Fibroblast of skin of right quadriceps (primary cell): Measurements from ENCODE around the gene TANGO2.

Source experiments
- DNase-seq: peaks from one replicate; pipeline ENCODE4 v3.0.0-alpha.2; 2013

TANGO2 gene

DNA sequence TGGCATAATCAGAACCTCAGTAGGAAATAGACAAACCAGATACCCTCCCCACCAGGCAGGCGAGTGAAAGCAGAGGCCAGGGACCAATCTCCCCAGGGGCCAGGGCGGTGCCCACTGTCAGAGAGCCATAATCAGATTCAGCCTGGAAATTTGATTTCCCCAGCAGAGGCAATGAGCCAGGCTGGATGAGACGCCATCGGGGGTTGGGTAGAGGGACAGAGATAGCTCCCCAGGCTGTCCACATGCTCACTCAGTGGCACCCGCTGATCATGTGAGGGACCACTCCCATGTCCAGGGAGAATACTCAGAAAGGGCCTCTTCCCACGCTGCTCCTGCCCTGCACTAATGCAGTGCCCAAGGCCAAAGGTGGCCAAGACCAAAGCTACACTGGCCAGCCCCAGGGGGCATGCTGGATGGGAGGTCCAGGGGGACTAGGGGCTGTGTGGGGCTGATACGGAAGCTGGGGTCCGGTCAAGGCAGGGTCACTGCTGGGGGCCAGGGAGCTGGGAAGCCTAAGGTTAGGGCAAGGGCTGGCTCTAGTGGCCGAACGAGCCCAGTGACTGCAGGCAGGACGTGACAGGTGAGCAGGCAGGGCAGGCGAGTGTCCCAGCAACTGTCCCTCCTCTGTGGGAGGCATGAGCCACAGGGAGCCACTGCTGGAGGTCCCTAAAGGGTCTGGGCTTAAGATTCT is 24.1 kb upstream of the TANGO2 start:
- no peak for DNase-seq

DNA sequence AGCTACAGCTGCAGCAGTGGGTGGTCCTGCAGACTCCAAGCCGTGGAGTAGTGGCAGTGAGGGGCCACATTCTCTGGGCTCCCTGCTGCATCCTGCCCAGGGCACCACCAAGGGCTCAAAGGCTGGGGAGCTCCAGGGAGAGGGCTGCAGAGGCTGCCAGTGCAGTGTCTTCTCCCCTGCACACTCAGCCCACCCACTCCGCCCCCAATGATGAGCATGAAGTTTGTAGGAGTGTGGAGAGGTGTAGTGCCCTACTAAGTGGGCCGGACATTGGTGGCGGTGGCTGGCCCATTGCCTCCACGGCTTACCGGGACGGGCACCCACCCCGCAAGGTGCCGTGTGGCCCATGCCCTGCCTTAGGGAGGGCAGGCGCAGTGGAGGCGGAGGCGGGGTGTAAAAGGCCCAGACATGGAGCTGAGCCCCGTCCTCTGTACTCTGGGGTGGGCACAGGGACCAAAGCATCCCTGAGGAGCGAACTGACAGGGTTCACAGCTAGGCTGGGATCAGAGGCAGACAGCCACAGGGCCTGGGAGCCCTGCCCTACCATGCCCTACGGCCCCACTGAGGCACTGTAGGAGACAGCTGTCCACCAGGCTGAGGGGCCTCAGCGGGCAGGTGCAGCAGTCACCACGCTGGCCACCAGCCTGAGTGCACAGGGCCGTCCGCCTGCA is 23.2 kb upstream of the TANGO2 start:
- DNase-seq, result no peak

DNA sequence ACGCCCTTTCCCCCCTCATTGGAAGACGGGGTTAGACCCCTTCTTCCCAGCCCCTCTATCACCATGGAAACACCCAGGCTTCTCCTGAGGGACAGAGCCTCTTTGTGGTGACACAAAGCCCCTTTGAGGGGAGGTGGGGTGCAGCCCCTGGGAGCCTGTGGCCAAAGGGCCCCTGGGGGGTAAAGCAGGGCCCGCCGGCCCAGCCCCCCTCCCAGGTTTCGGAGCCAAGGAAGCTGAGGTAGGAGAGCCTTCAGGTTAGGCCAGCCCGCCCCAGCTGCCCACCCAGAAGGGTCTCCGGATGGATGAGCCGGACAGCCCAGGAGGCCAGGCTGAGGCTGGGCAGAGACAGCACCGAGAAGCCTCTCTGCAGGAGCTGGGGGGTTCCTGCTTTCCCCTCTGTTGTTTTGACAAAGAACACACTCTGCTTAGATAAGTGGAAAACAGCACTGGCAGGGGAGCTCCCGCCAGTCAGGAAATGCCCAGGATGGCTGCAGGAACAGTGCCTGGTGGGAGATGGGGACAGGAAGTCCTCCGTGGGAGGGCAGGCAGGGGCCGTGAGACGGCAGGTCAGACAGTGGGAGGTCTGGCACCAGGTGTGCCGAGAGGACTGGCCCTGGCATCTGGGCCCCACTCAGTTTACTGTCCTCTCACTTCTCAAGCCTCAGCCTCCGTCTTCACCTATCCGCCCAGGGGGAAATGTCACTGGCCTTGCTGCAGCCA is 22.5 kb upstream of the TANGO2 start:
- DNase-seq, result no peak

DNA sequence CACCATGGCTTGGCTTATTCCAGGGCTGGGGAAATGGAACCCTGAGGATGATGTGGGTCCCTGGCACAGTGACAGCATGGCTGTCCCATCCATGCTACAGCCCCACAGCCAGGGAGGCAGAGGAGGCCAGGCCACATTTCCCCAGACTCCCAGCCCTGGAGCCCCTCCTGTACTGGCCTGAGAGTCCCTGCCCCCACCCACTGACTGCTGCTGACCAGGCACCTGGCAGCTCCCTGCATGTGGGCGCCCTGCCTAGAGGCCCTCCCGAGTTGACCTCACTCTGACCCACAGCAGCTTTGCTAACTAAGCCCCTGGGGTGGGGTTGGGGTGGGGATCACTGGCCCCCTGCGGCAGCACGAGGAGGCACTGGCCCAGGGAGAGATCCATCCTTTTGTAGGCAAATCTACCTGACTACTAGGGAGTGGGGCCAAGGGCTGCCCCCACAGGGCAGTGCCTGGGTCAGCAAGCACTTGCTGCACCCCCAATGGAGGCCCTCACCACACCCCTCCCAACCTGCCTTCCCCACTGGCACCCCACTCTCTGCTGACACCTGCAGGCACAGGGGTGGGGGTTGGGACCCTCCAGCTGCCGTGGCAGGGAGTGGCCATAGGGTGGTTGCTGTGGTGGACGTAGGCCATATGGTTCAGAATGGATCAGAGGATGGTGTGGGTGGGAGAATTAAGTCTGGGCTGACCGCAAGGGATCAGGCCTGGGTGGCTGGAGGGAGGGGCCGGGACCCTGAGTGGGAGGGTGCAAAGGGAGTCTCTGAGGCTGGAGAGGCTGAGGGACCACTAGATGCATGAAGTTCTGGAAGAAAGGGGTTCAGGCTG is 21.7 kb upstream of the TANGO2 start:
- DNase-seq, result no peak

DNA sequence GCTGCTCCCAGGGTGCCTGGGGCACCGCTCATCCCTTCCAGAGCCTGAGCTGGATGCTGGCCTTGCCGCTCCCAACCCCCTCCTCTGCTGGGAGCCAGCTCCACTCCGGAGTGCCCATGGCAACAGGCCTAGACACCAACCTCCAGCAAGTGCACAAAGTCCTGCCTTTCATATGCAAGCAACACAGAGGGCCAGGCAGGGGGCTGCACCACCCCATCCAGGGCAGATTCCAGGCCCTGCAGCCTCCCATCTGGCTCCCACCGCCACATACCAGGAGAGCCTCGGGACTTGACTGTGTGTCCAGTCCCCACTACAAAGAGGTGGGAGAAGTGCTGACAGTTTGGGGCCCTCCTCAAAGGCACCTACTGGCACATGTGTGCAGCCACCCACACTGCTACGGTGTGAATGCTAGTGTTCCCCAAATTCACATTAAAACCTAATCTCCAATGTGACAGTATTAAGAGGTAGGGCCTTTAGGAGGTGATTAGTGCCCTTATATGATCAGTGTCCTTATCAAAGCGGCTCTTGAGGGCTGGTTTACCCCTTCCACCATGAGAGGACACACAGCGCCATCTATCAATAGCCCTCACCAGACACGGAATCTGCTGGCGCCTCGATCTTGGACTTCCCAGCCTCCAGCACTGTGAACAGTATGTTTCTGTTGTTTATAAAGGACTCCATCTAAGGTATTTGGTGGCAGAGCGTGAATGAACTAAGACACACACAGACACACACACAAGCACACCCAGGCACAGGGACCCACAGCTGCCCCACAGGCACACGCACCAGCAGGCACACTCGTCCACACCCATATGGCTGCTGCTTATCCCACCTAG is 20.4 kb upstream of the TANGO2 start:
- DNase-seq, result no peak

DNA sequence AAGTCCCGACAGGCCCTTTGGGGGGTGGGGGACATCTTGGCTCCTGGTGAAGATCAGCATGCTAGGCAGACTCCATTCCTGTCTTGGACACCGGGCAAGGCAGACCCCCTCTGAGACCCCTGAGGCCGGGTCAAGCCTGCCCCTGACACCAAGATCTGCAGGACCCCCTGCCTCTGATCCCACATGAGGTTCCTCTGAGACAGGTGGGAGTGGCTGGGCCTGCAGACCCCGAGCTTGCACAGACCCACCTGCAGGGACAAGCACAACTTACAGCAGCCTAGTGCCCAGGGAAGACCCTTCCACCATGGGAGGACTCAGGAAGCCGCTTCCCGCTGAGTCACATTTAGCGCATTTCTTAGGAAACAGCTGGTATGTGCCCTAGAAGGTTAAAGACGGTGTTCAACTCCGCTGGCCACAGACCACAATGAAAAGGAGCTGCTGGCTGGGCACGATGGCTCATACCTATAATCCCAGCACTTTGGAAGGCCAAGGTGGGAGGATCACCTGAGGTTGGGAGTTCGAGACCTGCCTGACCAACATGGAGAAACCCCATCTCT is 19.8 kb upstream of the TANGO2 start:
- no peak for DNase-seq

DNA sequence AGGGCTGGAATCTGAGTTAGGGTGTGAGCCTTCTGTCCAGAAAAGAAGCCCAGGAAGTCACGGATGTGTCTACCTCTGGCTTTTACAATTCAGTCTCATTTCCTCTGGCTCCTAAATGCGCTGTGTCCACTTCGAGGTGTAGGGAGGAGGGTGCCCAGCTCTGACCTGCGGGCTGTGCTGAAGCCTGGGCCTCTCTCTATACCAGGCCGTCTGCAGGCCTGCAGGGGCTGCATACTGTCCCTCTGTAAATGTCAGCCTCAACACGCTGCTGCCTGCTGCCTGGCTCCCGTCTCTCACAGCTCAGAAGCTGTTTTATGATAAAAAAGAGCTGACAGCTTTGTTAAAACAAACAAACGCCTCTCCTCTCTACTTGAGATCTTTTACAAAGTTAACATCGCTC is 18.8 kb upstream of the TANGO2 start:
- DNase-seq, result no peak

DNA sequence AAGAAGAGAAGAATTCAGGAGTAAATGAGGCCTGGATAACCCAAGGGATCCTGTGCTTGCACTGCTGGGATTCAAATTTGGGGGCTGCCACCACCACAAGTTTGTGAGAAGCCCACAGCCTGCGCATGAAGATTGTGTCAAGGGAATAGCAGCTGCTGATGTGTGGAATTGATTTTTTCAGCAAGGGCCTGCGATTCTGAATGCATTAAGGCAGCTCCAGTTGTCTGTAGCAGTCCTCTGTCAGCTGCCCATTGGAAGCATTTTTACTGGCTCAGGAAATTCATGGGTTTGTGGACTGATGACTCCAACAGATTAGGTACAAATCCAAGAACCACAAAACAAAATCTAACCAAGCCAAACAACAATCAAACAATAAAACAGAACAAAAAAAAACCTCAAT is 18.3 kb upstream of the TANGO2 start:
- DNase-seq, result no peak

DNA sequence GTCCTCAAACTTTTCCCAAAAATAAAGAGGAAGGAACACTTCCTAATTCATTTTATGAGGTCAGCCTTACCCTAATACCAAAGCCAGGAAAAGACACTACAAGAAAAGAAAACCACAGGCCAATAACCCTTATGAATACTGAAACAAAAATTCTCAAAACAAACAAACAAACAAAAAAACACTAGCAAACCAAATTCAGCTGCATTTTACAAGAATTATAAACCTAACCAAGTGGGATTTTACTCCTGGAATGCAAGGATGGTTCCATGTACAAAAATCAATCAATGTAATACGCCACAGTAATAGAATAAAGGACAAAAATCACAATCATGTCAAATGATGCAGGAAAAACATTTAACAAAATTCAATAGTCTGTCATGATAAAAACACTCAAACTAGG is 17.6 kb upstream of the TANGO2 start:
- no peak for DNase-seq

DNA sequence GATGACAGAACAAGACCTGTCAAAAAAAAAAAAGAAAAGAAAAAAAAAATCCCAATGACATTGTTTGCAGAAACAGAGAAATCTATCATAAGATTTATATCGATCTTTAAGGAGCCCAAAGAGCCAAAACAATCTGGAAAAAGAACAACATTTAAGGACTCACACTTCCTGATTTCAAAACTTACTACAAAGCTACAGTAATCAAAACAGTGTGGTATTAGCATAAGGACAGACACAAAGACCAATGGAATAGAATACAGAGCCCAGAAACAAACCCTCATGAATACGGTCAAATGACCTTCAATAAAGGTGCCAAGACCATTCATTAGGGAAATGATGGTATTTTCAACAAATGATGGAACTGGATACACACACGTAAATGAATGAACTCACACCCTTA is 16.4 kb upstream of the TANGO2 start:
- DNase-seq, result no peak

DNA sequence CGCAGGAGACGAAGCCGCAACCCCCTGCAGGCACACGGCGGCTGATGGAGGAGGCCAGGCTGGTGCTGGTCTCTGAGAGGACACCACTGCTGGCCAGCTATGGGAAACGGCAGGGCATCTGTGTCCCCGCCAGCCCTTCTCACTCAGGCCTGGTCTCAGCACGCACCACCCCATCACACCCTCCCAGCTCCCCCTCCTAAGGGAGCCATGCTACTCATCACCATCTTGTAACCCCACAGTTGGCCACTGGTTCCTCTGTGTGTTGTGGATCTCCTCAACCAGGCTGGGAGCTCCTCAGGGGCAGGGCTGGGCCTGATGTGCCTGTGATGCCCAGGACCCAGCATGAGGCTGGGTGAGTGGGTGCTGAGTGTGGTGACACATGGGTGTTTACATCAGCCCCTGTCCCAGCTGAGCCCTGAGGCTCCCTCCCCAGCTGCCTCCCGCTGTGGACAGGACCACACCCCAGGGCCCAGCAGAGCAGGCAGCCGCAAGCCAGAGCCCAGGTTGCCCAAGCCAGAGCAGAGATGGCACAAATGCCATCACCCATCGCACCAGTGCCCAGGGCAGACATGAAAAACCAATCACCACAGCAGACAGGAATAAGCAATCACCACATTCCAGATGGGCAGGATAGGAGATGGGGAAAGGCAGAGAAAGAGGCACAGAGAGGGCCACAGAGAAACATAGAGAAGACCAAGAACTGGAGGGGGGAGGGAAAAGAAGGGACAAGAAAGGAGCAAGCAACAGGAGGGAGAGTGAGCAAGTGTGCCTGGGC is 12.5 kb upstream of the TANGO2 start:
- no peak for DNase-seq

DNA sequence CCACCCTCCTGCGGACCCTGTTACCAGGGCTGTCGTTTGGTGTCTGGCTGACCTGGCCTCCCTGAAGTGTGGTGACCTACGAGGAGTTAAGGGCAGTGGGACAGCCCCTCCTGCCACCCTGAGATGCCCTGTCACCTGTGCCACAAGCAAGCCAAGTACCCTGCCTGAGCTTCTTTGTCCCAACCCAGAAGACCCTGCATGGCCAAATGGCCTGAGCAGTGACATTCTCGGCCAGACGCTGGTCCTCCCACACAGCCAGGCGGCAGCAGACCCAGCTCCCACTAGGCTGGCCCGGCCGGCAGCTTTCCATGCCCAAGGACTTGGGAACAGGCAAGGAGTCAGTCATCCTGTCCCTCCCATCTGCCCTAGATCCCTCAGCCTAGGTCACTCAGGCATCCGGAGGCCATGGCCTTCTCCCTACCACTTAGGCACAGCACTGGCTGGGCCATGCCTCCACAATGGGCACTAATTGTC is 11.9 kb upstream of the TANGO2 start:
- DNase-seq, result no peak

DNA sequence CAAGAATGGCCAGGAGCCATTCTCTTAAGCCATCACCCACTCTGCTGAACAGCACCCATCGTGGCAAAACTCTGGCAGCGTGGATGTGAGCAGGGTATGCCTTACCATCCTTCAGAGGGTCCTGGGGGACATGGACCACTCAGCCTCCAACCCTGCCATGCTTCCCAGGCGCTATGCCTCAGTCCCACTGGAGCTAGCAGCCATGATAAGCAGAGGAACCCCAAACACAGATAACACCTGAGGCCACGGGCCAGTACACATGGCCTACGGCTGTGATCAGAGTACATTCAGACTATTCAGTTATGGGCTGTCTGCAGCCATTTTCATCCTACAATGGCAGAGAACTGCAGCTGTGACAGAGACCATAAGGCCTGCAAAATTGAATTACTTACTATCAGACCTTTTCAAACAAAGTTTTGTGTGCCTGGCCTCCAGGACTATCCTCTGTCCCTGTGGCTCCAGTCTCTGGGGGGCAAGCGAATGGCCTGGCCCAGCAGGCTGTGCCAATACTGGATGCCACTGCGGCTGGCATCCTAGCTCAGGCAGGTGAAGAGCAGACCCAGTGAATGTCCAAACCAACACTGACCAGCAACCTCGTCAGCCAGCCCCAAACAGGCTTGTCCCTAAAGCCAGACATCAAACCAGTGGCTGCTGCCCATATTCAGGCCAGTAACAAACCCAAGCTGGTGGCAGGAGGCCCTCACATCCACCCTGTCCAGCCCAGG is 11.2 kb upstream of the TANGO2 start:
- DNase-seq, result no peak

DNA sequence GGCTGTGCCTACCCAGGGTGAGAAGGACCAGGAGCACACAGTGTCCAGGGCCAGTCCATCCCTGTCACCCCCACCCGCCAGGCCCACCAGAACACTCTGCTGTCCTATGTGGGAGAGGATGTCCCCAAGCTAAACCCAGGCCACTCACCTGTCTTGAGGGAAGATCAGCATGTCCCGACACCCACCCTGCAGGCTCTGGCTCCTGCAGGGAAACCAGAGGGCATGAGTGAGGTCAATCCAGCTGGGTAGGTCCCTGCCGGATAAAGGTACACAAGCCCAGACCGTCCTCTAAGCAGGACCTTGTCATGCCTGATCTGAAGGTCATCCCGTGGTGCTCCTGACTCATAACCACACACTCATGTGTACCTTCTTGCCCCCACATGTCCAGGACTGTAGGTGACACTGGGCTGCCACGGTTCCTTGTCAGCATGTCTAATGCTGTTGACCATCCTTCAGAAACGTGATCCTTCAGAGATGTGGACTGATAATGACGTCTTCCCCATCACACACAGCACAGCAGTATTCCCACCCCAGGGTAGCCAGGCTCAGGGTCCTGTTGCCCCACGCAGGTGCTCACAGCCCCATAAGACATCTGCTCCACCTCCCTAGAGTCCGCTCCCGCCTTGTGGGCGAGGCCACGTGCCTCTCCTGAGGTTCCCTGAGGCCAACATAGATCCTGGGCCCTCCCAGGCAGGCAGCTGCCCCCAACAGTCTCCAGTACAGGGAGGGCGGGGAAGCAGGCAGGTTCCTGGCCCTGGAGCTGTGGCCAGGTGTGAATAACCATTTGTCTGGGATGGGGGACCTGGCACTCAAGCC is 10.4 kb upstream of the TANGO2 start:
- no peak for DNase-seq

DNA sequence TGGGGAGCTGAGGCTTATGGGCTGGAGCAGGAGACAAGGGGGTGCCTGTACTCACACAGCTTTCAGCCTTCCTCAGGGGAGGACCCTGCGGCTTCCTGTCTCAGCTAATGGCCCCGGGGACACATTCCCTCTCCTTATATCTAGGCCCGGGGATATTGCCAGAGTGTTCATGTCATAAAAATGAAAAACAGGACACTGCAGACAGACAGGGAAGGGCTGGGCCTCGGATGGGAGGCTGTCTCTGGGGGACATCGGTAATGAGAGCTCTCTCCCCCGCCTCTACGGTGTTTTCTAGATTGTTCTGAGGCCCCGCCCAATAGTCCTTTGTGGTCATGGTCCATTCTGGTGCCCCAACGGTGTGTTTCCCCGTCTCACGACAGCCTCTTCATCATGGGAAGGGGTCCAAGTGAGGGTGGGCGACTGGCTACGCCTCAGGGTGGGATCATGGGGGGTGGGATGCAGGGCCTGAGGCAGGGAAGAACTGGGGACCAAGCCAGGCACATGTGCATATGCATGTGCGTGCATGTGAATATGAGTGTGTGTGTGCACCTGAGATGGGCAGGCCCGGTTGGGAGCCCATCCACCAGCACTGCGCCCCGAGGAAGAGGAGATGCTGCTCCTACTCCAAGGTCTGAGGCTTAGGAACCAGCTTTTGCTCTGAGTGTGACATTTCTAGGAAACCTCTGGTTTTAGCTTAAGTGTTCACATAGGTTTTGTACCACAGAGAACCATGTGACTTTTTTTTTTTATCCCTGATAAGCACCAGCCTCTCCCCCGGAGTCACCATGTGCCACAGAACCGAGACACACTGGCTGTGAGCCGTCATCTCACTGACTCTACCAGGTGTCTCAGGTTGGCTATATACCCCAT is 9.6 kb upstream of the TANGO2 start:
- no peak for DNase-seq

DNA sequence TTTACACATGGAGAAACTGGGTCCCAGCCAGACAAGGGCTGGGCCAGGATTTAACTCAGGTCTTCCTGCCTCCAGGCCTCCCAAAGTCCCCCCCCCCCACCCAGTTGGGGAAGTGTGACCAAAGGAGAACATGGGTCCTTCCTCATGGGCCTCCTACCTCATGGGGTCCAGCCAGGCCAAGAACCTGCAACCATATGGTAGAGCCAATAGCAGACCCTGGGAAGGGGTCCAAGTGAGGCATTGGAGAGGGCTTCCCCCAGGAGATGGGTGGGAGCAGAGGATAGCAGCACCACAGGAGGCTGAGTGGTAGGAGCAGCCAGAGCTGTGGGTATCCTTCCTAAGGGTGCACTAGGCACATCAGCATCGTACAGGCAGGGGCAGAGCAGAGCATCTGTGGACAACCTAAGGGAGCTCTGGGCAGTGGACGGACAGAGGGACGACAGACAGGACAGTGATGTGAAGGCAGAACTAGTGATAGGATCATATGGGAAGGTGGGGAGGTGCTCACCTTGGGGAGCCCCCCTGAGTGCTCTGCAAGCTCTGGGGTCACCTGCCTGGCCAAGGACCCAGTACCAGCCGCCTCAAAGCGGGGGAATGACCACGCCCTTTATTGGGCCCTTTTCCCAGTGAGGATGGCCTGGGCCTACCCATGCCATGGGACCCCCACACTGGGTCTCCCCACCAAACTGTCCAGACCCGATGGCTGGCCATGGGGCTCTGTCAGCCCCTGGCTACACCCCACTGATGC is 8.7 kb upstream of the TANGO2 start:
- no peak for DNase-seq

DNA sequence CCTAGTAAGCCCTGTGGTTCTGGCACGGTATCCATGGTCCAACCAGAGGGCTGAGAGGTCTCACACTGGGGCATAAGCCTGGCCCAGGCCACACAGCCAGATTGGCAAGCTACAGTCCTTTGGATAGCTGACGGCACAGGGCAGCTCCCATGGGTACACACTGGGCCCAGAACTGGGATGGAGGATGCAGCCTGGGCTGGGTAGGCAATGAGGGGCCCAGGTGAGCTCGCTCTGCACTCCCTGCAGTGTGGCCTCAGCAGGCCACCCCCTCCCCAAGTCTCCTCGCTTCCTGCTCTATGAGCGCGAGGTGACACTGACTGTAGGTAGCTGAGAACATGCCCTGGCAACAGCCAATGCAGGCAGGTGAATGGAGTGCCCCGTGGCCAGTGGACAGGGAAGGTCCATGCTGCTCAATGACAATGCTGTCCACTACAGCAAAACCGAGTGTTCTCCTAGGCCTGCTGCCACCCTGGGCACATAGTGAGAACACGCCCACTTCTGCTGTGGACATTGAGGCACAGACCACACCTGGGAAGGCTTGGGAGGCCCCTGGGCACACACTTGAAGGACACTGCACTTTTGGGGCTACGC is 8.1 kb upstream of the TANGO2 start:
- DNase-seq, result no peak
